ENCODE measurements around the gene BOD1. TPM values are rescaled to one million over a fixed set of nuclear protein-coding genes. Genes with fewer than 3 reads are reported as not detected.

Gene BOD1
- total and polyA plus RNA-seq, 2 of the 8 experiments (the other 6 are each of a cell fraction or from before 2014, with no cell fraction given), result 107 to 149 TPM

GRCh38 chr5:173642191-173642816 is 25.9 kb upstream of the BOD1 start:
- 0 out of 2 replicates have a peak overlapping the region, but pooled peaks have one; percentile 9 for H3K18ac ChIP-seq (ENCODE audit: extremely low read depth, low read length)
- no peak overlapping the region for H3K23ac ChIP-seq (ENCODE audit: insufficient read length)
- no peak overlapping the region for H3K4me3 ChIP-seq (ENCODE audit: extremely low read depth in 1 of 4, insufficient read depth in 2 of 4, low read depth in 3 of 4, low read length in 4 of 4)
- DNase-seq (ENCODE audit: low read depth in 1 of 2, low spot score in 2 of 2) (no peak), FAIRE-seq (no peak)
- no peak overlapping the region for H3K14ac ChIP-seq (ENCODE audit: insufficient read length)
- no peak overlapping the region; the same call in 1 of the 2 replicates for H2BK5ac ChIP-seq (ENCODE audit: low read depth, low read length)
- no peaks in the 10 kb centered on the region for H3K9me3 ChIP-seq (ENCODE audit: insufficient read depth in 2 of 2, low read depth in 1 of 2, low read length in 1 of 2)
- TF ChIP-seq TBP (IDR thresholded peaks at IDR 0.05; ENCODE audit: low read depth, low read length) (no peak), YY1 (IDR thresholded peaks at IDR 0.05; ENCODE audit: low read depth, low read length) (no peak), SAP30 (IDR thresholded peaks at IDR 0.05; ENCODE audit: insufficient read depth, insufficient replicate concordance, low read length) (no peak), POU5F1 (IDR thresholded peaks at IDR 0.05; ENCODE audit: low read depth, low read length) (no peak), RBBP5 (IDR thresholded peaks at IDR 0.05; ENCODE audit: borderline replicate concordance, low read depth, low read length) (no peak), KDM4A (IDR thresholded peaks at IDR 0.05; ENCODE audit: low read depth, low read length, severe bottlenecking) (no peak), ATF3 (IDR thresholded peaks at IDR 0.05; ENCODE audit: insufficient read depth, low read depth, low read length) (no peak), ZNF274 (IDR thresholded peaks at IDR 0.05; ENCODE audit: borderline replicate concordance, extremely low read depth, low read length) (no peak), JUN (IDR thresholded peaks at IDR 0.05; ENCODE audit: low read depth, low read length) (no peak), KDM5A (IDR thresholded peaks at IDR 0.05; ENCODE audit: low read length) (no peak), NRF1 (IDR thresholded peaks at IDR 0.05; ENCODE audit: low read depth, low read length) (no peak), SIX5 (IDR thresholded peaks at IDR 0.05; ENCODE audit: low read depth, low read length) (no peak)
- H3K79me2 ChIP-seq (ENCODE audit: control insufficient read depth in 1 of 2, insufficient read depth in 2 of 2, low read length in 2 of 2), result no peaks in the 10 kb centered on the region
- no peaks in the 10 kb centered on the region for H3K79me1 ChIP-seq (ENCODE audit: low read depth, low read length)
- peaks cover 5 to 22% (median 11%) of the 10 kb centered on the region in 4 experiments for H3K4me1 ChIP-seq (replicated peaks in 1 of 4; ENCODE audit: control insufficient read depth in 3 of 4, insufficient read depth in 4 of 4, low read length in 3 of 4)
- no peak overlapping the region for H3K9ac ChIP-seq (replicated peaks in 1 of 4; ENCODE audit: extremely low read depth in 1 of 4, low read depth in 3 of 4, low read length in 3 of 4)
- ChIA-PET POLR2A (ENCODE audit: partially characterized antibody) (no interaction called here), CTCF (ENCODE audit: partially characterized antibody) (interaction anchor here (0.6 to 9.0 kb wide), 8 partner anchors 8 to 283 kb away, joined by 3 to 72 read pairs (median 4); no protein-coding TSS in a partner anchor)
- H3K4ac ChIP-seq (replicated peaks; ENCODE audit: insufficient read length, low read depth, low read length), result peak overlapping the region; percentile 71
- H2BK120ac ChIP-seq (replicated peaks; ENCODE audit: low read depth, low read length), result peak overlapping the region; percentile 29
- no peaks in the 10 kb centered on the region for H4K20me1 ChIP-seq (replicated peaks in 1 of 2; ENCODE audit: control insufficient read depth in 1 of 2, insufficient read depth in 2 of 2, low read length in 2 of 2)
- H2AK5ac ChIP-seq (ENCODE audit: low read depth, low read length), result no peak overlapping the region
- no peaks in the 10 kb centered on the region; a peak in 1 of 8 replicates for H3K36me3 ChIP-seq (ENCODE audit: control insufficient read depth in 2 of 4, insufficient read depth in 4 of 4, low read length in 3 of 4)
- no peak overlapping the region for H3K56ac ChIP-seq (replicated peaks; ENCODE audit: insufficient read length, low read depth, low read length)
- H3K27ac ChIP-seq (ENCODE audit: low read depth, low read length), result no peak overlapping the region
- no peaks in the 10 kb centered on the region for H3K27me3 ChIP-seq (replicated peaks in 1 of 4; ENCODE audit: control insufficient read depth in 3 of 4, extremely low read depth in 1 of 4, insufficient read depth in 3 of 4, low read length in 3 of 4)
- H4K8ac ChIP-seq (ENCODE audit: extremely low read depth, insufficient read depth, low read length), result peak overlapping the region; percentile 31; the same call in 1 of the 2 replicates
- H2BK15ac ChIP-seq (ENCODE audit: low read length), result 0 out of 2 replicates have a peak overlapping the region, but pooled peaks have one; percentile 47
- peak overlapping the region; percentile 72; the same call in 1 of the 2 replicates for H2BK12ac ChIP-seq (ENCODE audit: low read depth, low read length)
- 87% methylated on average over 8 of the region's 9 CpGs; no CpG with 5 or more reads in 1 of the 2 experiments for WGBS, 2 experiments (ENCODE audit: extremely low coverage in 1 of 2, insufficient coverage in 1 of 2, insufficient read length in 1 of 2, insufficient replicate concordance in 2 of 2, low coverage in 1 of 2, low lambda C conversion rate in 2 of 2, missing lambda C conversion rate in 1 of 2)
- H3K4me2 ChIP-seq (ENCODE audit: insufficient read depth in 1 of 2, low read depth in 2 of 2, low read length in 2 of 2), result no peak overlapping the region
- H4K5ac ChIP-seq (ENCODE audit: insufficient read length, low read depth, low read length), result peak overlapping the region; percentile 31
- peak overlapping the region; percentile 75 for H2BK20ac ChIP-seq (ENCODE audit: low read length)
- H3K23me2 ChIP-seq (ENCODE audit: low read depth, low read length), result no peaks in the 10 kb centered on the region
- no peak overlapping the region for H2AFZ ChIP-seq (ENCODE audit: low read length)
- peak overlapping the region; percentile 63 for H4K91ac ChIP-seq (replicated peaks; ENCODE audit: insufficient read length, low read length)

Data from H1 (cell line).